M059J (cell line): Measurements from ENCODE around the gene TRIM62. TPM values are rescaled to one million over a fixed set of nuclear protein-coding genes. Genes with fewer than 3 reads are reported as not detected.
A peak's percentile ranks its signal among the peaks of the same experiment; 100 is the strongest.

ENCODE experiments used
- DNase-seq: peaks from one replicate; pipeline ENCODE4 v3.0.0-alpha.2; 2012; ENCODE audit warnings: low read depth
- total RNA-seq: library from RNA; depleted of rRNA; stranded (reverse); fragments of >200 nt; shearing (Covaris generic); gene quantifications from 2 replicates; pipeline ENCODE4 v1.2.3, GENCODE V29; 2014; rRNA removed

TRIM62 gene
- 14.4 and 15.6 TPM in 2 replicates for total RNA-seq

DNA sequence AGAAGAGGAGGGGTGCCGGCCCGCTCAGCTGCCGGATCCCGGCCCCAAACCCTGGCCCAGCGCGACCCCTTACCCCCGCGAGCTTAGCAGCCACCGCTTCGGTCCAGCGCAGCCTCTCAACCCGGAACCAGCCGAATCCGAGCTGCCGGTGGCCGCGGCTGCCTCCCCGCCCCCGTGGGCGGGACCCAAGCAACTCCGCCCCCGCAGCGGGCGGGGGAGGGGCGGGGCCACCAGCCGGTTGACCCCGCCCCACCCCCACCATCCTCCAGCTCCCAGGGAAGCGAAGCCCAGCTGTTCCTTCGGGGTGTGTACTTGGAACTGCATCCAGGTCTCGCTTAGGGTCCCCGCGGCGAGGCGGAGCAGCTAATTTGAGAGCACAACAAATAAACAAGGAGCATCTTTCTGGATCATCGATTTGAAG is at the start of gene TRIM62:
TRIM62 (minus strand) TSS at position 123 of the 421 bp plus-strand sequence. CDS start 611 bp downstream, outside the sequence.
- DNase-seq: peak; percentile 76

DNA sequence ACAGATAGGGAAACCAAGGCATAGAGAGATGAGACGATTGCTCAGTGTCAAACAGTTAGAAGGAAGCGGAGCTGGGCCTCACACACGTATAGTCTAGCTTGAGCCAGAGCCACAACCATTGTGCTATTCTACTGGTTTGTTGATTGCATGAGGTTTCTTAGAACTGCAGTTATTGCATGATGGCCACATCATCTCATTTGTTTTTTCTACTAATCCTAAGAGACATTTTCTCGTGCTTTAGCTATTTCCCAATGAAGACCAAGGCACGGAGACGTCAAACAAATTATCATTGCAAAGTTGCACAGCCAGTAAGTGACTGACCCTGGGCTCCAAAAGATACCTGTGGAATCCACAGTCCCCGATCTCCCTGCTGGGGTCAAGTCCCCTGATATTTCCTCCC is 49.3 kb upstream of the TRIM62 start:
- DNase-seq: no peak

DNA sequence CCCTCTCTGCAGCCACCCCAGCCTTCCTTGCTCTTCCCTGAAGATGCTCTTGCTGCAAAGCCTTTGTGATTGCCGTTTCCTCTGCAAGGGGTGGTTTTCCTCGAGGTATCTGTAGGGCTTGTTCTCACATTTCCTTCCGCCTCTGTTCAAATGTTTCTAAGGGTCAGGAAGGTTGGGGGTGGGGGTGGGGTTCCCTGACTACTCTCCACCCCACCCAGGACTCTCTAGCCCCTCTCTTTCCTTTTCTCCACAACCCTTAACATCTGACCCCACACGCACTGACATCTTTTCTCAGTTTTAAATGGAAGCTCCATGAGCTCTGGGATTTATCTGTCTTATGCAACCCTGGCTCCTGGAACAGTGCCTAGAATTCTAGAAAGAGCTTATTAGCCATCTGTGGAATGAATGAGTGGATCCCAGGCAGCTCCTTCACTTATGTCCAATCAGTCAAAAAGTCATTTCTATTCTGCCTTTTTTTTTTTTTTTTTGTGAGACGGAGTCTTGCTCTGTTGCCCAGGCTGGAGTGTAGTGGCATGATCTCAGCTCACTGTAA is 47.2 kb upstream of the TRIM62 start:
- peak; percentile 85 for DNase-seq

DNA sequence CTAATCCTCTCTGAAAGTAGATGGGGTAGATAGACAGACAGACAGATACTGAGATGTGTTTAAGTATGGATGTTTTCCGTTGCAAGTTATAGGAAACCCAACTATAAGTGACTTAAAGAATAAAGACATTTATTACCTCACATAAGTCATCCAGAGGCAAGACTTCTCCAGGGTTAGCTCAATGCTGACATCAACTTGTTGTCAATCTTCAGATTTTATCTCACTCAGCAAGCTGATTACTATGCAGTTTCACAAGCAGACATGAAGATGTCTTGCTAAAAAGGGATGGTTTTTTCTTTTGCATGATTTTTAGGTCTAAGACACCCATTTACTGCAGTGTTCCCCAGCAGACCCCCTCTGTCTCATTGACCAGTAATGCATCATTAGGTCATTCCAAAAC is 43.7 kb upstream of the TRIM62 start:
- no peak for DNase-seq

DNA sequence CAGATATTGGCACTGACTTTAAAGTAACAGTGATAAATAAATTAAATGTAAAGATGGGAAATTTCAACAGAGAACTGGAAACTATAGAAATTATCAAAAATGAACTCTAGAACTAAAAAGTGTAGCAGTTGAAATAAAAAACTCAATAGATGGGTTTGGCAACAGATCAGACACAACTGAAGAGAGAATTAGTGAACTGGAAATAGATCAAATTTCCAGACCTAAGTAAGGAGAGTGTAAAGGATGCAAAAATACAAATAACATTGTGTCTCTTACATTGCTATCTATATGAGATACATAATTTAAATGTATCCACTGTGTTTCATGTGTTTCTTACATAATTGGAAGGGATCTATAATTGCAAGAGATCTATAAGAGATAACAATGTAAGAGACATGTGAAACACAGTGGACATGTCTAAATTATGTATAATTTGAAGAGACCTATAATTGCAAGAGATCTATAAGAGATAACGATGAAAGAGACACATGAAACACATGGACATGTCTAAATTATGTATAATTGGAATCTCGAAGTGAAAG is 42.4 kb upstream of the TRIM62 start:
- no peak for DNase-seq

DNA sequence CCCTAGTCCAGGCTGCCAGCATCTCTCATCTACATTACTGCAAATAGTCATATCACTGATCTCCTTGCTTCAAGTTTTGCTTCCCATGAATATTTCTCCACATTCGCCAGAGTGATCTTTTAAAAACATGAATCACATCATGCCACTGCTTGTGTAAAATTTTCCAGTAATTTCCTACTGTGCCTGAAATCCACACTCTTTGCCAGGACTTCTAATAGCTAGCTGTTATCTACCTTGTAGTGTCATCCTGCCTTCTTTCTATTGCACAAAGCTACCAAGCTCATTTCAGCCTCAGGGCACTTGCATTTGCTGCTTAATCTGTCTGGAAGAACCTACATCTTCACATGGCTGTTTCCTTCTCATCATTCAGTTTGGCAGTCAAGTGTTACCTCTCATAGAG is 40.5 kb upstream of the TRIM62 start:
- peak; percentile 18 for DNase-seq

DNA sequence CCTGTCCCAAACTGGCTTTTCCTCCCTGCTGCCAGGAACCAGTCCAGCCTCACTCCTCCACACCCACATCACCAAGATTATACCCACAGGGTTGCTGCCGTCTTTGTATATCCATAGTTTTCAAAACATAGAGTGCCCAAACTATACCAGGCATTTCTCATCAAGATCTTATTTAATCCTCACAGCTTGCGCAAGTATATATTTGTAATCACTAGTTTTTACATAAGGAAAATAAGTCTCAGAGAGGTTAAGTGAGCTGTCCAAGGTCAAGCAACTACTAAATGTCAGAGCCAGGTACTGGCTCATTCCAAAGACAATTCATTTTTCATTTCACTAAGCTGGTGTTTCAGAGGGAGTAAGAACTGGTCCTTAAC is 39.5 kb upstream of the TRIM62 start:
- DNase-seq: no peak

DNA sequence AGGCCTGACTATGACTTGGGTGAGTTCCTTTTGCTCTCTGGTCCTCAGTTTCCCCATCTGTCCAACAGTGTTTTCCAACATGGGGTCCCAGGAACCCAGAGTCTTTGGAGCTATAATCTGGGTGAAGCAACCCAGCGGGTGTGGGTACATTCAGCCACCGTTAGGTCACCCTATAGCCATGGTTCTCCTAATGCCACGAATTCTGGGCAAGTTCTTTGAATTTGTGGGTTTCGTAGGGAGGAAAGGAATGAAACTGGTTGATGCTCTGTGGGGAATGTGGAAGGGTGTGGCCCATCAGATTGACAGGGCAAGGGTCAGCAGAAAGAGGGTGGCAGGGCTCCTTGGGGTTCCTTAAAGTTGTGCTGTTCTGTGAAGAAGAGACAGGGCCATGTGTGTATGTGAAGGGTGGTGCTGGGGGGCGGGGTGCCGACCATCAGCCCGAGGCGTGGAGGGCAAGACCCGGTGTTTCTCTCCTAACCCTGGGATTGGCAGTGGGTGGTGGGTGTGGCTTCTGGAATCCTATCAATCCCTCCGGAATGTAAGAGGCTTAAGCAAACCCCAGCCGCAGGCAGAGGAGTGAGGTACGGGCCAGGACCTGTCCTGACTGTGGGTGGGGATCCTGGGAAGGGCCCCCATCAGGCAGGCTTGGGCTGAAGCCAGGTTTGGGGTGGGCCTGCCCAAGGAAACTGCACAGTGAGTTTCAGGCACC is 39.0 kb upstream of the TRIM62 start:
- DNase-seq: no peak

DNA sequence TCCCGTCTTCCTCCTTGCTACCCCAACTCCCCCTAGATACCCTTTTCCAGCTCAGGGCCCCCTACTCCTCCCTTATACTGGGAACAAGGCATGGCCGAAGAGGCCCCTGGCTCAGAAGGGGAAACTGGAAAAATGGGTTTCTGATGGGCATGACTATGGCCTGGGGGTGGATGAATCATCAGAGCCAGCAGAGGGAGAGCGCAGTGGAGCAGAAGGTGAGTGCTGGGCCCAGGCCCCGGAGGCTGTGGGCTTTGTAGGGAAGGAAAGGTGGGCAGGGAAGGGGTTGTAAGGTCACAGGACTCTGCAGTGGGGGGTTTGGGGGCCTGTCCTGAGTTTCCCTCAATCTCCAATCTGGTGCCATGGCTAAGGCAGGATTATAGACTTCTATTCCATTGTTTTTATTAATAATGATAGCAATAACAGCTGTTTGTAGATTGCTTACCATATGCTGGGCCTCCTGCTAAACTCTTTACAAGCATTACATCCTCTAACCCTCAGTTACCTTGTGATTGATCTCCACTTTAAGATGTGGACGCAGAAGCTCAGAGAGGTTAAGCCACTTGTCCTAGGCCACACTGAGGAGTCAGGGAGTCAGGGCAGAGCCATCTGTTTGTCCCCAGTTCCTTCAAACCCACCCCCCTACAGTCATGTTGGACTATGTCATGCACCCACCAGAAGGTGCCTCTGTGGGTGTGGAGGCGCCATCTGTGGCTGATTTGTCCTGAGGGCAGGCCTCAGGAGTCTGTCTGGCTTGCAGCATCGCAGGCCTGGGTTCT is 38.2 kb upstream of the TRIM62 start:
- DNase-seq: peak; percentile 89

DNA sequence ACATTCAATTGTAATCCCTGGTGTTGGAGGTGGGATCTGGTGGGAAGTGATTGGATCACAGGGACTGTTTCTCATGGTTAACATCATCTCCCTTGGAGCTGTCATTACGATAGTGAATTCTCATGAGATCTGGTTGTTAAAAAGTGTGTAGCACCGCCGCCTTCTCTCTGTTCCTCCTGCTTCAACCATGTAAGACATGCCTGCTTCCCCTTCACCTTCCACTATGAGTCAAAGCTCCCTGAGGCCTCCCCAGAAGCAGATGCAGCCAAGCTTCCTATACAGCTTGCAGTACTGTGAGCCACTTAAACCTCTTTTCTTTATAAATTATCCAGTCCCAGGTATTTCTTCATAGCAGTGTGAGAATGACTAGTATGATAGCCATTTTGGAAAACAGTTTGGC is 30.1 kb upstream of the TRIM62 start:
- DNase-seq: no peak

DNA sequence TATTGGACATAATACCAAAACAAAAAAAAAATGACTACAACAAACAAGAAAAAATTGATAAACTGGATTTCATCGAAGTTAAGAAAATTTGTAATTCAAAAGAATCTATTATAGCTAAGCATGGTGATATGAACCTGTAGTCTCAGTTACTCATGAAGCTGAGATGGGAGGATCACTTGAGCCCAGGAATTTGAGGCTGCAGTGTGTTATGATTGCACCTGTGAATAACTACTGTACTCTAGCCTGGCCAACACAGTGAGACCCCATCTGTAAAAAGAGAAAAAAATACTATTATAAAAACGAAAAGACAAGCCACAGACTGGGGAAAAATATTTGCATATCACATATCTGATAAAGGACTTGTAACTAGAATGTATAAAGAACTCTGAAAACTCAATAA is 24.5 kb upstream of the TRIM62 start:
- no peak for DNase-seq

DNA sequence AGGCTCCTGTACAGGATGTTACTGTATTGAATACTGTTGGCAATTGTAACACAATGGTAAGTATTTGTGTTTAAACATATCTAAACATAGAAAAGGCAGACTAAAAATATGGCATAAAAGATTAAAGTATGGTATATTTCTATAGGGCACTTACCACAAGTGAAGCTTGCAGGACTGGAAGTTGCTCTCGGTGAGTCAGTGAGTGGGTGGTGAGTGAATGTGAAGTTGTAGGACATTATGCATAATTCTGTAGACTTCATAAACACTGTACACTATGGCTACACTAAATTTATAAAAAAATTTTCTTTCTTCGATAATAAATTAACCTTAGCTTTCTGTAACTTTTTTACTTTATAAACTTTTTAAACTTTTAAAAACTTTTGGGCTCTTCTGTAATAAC is 13.7 kb upstream of the TRIM62 start:
- DNase-seq: no peak

DNA sequence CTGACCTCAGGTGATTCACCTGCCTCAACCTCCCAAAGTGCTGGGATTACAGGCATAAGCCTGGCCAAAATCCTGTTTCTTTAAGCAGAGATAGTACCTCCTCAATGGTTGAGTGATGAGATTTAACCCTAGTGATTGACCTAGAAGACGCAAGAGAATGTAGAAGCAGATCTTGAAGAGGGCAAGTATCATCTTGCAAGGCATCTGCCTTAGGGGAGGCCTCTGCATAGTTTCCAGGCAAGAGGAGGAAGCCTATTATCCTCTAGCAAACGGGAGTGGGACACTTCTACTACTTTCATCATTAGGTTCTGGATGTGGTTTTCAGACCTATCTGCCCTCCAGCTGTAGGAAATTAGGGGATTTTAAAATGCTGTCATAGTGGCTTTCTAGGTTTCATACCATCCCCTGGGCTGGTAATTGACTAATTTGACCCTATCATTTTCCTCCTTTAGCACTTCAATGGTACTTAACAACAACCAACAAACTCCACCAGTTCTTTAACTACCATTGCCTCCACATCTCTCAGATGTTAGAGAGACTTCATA is 10.0 kb upstream of the TRIM62 start:
- DNase-seq: no peak

DNA sequence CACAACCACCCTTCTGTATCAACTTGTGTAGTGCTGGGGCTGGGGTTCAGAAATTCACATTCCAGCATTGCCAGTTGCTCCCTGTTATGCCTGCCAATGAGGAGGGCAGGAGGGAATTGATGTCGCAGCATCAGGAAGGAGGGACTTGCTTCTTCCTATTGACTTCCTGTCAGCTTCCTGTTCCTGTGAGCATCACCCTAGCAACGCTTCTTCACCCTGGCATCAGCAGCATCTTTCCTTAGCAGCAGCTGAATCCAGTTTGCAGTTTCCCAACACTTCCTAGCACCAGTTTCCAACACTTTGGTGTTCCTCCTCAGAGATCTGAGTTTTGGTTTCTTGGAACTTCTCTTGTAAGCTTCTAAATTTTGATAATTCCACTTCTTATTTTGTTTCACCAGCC is 8.9 kb upstream of the TRIM62 start:
- DNase-seq: no peak

DNA sequence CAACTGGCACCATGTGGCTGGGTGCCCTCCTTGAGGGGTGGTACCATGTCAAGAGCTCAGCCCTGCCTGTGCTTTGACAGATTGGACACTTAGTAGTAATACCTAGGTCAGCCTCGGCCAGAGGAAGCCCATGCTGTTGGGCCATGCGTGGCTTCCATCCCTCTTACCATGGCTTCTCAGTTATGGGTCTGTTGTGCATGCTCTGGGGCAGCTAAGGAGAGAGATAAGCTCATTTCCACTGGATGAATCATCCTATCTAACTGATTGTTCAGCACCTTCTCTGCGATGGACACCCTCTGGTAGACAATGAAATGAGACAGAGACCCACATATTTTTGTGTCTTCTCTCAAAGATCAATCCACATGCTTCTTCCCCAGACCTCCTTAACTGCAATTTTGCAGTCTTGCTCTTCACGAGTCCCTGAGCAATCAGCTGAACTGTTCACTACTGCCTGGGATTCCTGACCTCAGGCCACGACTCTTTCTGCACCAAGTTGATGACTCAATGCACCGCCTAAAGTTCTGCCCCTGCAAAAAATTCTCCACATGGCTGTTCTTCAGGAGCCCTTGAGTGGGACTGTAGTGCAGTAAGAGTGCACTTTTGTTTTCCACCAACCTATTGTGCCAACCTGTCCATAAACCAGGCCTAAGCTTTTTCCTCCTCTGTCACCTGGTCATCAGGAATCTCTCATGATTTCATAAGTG is 6.9 kb upstream of the TRIM62 start:
- DNase-seq: peak; percentile 69

DNA sequence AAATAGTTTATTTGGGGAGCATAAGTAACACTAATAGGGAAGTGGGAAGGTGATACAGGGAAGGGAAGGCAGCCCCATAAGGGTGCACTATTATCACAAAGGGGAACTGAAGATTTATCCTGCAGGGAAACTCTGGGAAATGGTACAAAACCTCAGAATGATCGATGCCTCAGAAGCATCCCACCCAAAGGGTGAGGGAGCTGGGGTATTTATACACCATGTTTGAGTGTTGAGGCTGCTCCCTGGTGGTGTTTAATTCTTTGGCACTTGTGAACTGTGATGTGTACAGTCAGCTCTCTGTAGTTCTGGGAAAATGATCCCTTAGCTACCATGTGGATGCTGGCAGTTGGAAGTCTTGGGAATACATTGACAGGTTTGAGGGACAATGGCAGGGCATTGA is 5.1 kb upstream of the TRIM62 start:
- no peak for DNase-seq

DNA sequence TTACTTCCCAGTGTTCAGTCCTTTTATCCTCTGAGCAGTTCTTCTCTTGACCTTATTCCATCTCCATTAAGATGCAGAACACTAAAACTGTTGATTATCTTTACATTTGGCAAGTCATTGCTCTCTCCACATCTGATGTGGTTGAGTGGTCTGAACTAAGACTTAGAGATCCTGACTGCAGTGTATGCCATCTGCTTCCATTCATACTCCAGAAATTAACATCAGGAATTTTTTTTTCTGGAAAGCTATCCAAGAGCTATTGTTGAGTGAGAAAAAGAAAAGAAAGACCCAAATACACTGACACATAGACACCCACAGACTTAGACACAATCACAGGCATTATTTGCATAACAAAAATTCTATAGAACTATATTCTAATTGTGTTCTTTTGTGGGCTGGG is 3.7 kb upstream of the TRIM62 start:
- no peak for DNase-seq

DNA sequence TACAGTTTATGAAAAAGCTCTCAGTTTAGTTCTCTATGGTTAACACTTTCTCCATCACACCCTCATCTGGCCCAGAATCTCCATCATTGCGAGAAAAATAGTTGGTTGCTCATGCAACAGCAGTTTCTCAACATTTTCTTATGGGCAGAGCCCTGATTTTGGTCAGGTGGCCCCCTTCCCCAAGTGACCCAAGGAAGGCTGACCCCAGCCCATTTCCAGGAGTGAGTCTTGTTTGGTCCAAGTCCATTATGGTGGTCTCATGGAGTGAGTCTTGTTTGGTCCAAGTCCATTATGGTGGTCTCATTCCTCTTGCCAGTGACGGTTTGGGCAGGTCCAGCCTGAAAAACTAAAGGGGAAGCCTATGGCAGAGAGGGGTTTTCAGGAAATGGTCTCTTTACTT is 1.5 kb upstream of the TRIM62 start:
- DNase-seq: no peak

DNA sequence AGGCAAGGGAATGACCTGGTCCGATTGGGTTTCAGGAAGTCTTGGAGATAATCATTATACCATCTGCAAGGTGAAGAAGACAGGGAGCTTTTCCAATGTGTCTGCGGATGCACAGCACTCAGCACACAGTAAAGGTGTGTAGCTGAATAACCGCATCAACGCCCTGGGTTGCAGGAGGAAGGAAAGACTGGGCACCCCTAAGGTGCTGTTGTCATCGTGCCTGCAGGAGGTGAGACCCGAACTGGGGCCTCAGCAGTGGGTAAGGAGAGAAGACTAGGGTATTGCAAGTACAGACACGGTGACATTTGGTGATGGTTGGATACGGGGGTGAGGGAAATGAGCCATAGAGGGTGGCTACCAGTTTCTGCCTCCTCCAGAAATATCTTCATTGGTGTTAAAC is 1.1 kb upstream of the TRIM62 start:
- DNase-seq: no peak

DNA sequence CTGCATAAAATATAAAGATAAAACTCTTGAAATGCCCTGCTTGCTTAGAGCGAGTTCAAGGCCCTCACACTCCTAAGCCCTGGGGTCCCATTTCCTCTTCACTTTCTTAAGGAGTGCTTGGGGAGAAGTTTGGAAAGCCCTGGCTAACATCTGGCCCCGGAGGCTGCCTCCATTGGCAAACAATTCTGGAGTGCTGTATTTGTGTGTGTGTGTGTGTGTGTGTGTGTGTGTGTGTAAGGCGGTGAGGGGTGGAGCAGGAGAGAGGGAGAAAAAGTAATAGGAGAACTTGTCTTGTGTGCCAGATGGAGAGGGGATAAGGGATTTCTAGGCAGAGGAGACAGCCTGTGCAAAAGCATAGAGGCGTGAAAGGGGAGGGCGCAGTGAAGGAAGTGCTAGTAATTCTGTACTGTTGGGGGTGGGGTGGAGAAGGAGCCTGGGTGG is 578 bp upstream of the TRIM62 start:
- peak; percentile 34 for DNase-seq
